GM18508 (cell line): ENCODE measurements around the gene SPHK1.

ENCODE experiments used
- ATAC-seq: cut with Tn5 transposase; IDR thresholded peaks from one replicate; pipeline ENCODE4 v1.9.1; 2021; ENCODE audit warnings: moderate number of reproducible peaks; ENCODE audit not compliant: insufficient read depth, unreplicated experiment

SPHK1 gene

DNA sequence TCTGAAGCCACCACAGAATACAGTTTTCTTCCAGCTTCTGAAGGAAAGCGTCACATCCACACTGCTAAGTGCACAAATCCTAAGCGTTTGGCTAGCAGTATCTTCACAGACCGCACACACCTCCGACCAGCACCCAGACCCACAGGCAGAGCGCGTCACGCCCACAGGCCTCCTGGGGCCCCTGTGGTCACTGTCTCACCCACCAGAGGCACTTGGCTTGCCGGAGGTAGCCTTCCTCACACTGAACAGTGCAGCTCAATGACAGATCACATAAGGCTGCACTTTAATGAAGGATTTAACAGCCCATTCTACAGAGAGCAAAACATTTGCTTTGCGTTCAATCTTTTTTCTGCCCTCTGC, 21.2 kb downstream of the SPHK1 start:
- ATAC-seq, result no peak

DNA sequence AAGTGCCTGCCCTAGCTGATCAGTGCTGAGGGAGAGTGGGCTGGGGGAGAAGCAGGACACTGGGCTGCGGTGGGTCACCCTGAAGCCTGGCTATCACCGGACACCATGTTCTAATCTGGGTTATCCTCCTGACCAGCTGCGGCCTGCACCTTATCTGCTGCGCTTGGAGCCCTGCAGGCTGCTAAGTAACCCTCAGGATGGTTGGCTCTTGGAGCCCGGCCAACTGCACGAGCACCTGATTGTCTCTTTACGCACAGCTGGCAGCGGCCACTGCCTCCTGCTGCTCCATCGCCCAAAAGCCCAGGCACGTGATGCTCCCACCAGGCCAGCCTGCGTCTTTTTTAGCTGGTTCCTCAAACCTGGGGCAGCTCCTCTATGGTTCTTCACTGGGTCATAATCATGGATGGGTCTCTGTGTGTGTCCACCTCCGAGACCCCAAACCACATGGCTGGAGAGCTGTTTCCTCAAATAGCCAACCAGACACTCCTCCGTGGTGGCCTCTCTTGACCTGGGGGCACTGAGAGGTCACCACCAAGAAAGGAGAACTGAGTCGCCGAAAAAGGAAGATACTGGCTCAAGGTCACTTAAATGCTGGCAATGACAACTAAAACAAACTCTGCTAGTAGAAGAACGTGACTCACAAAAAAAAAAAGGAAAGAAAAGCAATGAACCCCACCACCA, 21.7 kb downstream of the SPHK1 start:
- no peak for ATAC-seq

DNA sequence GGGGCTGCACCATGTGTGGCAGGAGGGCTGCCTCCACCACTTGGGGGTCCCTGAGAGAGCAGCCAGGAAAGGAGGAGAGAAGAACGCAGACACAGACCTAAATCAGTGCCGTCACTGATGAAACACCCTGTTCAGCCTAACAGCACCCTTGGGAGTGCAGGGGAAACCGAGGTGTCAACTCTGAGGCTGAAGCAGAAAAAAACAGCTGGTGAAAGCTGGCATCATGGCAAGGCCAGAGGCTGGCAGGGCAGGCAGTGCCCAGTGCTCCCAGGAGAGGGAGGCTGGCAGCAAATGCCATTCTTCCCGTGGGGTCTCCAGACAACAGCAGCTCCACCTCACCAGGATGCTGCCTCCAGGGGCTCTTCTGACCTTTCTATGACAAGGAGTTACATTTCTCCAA, 23.1 kb downstream of the SPHK1 start:
- no peak for ATAC-seq

DNA sequence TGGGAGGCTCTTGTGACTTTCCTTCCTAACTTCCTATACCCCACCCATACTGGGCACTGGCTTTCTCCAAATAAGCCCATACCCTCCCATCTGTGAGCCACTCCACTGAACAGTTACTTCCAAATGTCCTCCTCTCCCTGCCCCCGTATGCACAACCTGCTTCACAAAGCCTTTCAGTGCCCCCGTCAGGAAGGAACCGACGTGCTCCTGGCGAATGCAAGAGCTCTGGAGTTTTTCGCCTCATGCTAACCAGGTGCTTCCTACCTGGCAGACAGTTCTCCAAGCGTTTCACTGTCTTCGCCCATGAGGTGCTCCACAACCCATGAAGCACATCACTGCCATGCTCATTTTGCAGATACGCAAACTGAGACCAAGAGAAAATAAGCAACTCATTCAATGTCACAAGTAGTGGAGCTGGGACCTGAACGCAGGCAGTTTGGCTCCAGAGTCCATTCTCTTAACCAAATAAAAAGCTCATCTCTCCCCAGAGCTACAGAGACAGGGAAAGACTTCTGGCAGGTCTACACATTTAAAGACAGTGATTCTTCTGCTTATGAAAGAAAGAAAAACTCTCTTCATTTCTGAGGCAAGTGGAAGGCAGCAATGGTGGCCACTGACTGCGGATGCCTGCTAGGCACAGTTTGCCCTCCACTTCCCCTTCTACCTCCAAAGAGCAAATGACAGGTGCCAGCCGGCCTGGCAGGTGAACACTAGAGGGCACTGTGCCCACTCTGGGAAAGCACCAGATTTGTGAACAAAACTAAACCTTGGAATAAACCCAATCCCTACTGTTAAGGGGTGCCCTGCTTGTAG, 23.8 kb downstream of the SPHK1 start:
- no peak for ATAC-seq

DNA sequence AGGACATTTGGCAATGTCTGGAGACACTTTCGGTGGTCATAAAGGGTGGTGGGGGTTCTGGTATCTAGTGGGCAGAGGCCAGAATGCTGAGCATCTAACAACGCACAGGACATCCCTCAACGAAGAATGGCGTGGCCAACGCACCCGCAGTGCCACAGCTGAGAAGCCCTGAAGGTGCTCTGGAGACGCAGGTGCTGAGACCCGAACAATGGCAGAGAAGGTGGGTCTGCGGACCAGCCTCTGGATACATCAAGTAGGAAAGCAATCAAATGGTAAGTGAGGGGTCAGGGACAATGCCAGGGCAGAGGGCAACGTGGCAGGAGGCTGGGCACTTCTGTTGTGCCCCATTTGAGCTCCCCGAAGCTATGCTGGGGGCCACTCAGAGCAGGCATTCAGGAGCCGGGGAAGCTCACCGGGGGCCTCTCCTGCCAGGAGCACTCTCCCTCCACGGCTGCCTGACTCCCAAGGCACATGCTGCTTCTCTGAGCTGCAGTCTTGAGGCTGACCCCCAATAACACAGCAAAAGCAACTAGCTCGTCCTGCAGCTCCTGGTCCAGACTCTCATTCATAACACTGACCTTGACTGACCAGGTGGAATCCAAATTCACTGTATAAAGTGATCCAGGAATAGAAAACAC, 26.0 kb downstream of the SPHK1 start:
- ATAC-seq, result no peak

DNA sequence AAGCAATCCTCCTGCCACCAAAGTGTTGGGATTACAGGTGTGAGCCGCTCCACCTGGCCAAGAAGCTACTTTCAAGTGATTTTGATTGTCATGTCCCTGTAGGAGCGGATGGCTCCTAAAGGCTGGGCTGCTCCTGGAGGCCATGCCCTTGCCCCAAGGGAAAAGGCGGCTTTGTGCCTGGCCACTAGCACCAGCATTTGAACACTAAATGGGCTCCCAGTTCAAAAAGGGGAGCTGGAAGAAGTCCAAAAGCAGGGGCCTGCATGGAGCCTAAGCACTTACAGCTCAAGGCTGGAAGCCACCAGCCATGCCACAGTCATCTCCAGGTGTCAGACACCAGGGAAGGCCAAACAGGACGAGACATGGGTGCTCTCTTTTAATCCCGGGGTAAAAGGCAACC, 26.8 kb downstream of the SPHK1 start:
- ATAC-seq, result no peak

DNA sequence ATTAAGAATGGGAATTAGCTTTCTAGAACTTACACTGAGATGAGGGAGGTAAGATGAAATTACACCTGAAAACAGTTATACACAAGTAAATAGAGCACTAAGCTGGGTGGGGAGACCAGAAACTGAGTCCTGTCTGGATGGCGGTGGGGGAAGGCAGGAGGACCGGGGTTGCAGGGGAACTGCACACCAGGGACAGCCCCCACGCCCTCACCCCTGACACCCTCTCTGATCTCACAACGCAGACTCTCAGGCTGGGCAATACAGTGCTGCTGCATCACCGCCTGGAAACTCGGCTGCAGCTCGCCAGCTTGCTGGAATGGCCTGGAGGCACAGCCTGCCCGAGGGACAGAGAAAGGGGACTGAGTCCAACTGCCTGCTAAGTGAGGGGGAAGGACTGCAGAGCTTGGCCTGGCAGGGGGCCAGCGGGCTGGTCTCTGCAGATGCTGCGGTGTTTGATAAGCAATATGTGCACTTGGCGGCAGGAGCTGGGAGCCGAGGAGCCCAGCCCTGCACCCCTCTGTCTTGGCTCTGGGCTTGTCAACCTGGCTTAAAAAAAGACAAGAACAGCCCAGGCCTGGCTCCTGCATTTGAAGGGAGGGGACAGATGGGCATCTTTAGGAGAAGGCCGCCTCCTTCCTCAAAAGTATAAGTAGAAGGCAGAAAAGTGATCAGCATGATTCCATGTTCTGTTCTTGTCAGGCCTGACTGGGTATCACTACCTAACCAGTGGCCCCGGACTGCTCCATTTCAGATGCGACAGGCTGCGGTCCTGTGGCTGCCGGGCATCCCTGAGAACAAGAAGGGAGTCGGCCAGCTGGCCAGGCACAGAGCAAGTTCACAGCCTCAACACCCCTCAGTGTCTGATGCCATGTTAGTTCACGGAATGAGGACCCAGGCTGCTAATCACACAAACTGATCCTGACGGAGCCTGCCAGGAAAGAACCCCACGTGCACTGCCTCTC, 30.2 kb downstream of the SPHK1 start:
- ATAC-seq, result no peak

DNA sequence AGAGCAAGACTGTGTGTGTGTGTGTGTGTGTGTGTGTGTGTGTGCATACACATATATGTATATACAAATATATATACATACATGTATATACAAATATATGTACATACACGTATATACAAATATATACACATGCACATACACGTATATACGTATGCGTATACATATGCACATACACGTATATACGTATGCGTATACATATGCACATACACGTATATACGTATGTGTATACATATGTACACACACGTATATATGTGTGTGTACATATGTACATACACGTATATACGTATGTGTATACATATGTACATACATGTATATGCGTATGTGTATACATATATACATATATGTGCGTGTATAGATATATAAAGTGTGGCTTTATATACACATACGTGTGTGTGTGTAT, 31.4 kb downstream of the SPHK1 start:
- ATAC-seq, result no peak

DNA sequence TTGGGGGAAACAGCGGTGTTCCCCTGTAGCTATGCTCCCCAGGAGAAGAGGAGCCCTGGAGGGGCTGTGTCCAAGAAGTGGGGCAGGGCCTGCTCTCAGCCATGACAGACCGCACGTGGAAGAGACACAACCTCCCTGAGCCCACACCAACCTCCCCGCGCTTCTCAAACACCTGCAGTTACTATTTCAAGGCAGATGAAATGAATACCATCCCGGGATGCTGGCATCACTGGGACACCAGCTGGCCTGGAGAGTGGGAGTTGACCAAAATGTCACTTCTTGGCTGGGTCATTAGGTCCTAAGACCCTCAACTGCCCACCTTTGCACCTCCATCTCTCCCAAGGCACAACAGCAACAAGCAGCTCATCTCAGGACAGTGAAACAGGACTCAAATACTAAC, 32.0 kb downstream of the SPHK1 start:
- no peak for ATAC-seq

DNA sequence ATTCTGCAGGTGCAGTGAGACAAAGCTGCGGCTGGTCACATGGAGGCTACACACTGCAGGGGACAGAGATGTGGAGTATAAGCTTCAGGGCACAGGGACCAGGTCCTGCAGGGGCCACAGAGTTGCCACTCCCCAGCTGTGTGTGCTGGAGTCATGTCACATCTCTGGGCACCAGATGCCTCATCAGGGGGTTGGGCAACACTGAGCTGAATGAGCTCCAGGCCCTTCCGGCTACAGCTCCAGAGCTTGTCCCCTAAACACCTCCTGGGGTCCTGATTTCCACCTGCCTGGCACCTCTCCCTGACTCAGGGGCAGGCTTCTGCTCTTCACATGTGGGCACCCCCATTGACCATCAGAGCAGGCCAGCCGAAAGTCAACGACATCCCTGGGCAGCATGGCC, 32.5 kb downstream of the SPHK1 start:
- ATAC-seq, result no peak

DNA sequence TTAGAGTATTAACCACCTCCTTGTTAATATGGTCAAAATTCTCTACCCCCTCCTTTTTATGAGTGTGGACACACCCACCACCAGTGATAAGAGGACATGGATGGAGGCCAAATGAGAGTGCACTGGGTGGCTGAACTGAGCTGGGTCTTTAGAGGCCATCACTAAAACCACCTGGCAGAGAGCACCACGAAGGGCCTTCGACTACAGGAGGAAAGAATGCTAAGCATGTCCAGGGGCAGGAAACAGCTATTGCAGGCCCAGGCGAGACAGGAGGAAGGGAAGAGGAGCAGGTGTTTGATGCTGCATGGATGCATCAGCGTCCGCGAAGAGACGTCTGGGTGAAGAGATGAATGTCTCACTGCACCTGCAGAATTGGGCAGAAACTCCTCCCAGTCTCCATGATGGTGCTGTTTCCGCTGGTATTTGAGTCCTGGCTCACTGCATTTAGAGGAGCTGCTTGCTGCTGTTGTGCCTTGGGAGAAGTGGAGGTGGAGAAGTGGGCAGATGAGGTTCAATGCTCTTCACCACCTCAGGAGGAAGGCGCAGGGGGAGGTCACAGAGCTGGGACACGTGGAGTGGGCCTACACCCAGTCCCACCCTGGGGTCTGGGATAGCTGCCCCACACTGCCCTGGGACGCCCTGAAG, 33.2 kb downstream of the SPHK1 start:
- ATAC-seq, result no peak

DNA sequence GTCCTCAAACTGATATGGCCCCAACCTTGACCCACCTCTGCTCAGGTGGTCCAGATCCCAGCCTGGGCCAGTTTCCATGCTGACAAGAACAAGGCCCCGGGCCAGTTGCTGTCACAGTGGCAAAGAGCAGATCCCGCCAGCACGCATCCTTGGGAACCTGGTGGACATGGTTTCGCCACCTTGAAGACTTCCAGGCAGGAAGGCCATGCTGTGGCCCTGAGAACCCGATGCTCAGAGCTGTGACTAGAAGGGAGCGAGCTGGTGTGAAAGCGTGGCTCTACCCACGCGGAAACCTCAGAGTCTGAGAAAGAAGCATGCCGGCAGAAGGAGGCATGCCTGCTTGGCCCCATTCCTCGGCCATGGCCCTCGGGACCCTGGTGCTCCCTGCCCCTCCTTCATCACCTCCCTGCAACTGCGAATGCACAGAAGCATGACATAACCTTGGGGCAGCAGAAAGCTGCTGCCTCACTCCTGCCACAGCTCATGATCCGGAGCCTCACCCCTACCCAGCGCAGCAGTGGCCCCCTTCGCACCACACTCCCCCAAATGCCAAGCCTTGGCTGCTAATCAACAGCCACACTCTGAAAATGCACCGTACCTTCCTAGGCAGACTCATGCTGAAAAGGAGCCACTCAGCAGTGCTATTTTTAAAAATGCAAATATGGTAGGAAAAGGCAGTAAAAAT, 35.3 kb downstream of the SPHK1 start:
- ATAC-seq, result no peak

DNA sequence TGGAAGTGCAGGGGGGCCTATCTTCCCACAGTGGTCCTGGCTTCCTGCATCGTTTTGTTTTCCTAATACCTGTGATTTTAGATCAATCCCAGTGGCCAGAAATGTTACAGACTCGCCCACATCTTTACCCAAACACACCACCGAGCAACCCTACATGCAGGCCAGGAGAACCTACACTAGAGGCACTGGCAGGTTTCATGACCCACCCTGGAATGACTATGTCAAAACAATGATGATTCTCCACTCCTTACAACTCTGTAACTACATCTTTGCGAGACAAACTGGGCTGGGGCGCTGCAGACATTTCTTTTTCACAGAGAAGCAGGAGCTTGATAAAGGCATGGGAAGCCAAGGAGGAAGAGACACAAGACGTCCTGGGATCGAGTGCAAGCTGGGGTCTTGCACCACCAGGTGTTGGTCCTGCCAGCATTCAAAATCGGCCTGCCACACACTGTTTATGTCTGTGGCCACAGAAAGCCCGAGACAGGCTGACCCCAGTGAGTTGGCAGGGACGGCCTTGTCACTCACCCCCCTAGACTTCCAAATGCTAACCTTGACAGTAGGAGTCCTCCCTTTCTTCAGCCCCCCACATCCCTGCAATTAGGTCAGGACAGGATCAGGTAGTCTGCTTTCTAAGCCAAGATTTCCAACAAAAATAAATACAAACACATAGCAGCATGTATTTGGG, 36.1 kb downstream of the SPHK1 start:
- ATAC-seq, result no peak

DNA sequence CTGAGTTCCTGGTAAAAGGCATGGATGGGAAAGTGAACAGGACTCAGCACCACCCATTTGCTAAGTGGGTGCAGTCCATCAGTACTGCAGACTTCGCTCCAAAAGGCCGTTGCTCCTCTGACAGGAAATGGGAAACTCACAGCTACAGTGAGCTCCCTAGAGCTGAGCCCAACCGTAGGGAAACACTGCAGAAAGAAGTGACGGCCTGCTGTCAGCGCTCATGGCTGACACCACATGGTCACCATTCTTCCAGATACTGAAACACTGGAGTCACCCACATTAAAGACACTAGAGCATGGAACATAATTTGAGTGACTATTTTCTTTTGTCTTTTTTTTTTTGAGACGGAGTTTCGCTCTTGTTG, 36.6 kb downstream of the SPHK1 start:
- ATAC-seq, result no peak

DNA sequence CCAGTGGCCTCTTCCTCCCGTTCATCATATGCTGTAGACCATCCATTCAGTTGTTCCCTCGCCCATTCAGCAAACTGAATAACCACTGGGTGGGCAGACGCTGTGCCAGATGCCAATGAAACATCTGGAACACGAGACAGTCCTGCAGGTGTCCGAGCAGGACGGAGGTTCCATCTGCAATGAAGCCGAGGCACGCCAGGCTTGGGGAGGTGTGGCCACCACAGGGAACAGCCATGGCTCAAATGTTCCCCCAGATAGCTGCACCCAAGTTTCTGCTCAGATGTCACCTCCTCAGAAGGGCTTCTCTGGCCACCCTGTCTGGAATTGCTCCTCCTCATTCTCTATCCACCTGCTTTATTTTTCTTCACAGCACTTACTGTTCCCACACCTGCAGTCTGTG, 38.0 kb downstream of the SPHK1 start:
- ATAC-seq, result no peak

DNA sequence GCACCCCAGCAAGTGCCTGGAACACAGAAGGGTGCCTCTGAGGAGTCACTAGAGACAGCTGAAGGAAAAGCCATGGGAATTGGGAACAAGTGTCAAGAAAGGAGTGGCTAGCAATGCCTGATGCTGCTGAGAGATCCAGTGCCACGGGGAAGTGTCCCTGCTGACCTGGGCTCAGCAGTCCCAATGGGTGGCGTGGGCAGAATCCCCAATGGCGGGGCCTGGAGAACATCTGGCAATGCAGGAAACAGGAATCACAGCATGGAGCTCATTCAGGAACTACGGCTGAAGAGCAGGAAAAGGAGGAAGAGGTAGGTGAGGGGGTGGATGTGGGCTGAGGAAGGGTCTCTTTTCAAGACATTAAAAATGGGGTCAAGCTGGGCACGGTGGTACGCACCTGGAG, 38.5 kb downstream of the SPHK1 start:
- no peak for ATAC-seq

DNA sequence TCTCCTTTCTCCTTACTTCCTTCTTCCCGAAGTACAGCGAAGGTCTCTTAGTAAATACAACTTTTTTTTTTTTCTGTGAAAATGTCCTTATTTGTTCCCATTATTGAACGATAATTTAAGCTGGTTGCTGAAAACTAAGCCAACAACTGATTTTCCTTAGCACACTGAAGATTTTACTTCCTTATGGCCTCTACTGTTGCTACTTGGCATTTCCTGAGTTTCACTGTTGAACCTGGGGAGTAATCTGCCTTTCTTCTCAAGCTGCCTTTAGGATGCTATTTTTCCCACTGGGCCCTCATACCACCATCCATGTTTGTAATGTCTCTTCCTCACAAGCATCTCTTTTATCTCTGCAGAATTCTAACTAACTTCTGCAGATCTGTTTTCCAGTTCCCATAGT, 42.4 kb downstream of the SPHK1 start:
- ATAC-seq, result no peak

DNA sequence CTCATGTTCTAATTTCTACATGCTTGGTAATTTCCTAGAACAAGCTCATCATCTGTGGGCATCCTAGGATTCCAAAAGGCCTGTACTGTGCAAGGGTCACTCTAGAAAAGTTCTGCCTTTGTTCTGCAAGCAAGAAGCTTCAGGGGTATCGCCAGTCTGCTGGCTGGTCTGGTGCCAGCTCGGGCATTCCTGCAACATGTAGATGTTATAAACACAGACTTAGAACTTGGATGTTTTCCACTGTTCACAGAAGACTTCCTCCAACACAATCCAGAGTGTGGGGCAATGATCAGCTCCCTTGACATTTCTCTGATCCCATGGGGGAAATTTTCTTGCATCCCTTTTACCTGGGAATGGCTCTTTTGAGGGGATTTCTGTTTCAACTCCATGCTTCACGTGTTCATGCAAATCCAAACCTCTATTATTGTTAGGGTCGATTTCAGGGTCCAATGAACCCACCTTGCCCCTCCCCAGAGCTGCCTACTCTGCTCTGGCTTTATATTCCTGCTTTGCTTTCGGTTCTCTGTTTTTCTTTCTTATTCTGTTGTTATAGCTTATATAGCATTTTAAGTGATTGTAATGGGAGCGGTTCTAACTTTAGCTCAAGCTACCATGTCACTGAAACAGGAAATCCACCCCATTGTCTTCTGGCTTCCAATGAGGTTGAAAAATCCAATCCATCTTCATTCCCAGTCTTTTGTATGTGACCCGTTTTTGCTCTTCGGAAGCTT, 43.3 kb downstream of the SPHK1 start:
- no peak for ATAC-seq
